Astrocyte of the spinal cord (primary cell): Measurements from ENCODE around the gene HEXB.

Experiments
- DNase-seq: peaks from one replicate; pipeline ENCODE4 v3.0.0; 2011; ENCODE audit warnings: low read depth, low spot score
- H3K4me3 ChIP-seq: 2 replicates; pipeline ENCODE4 v1.5.1; 2011; ENCODE audit warnings: low read depth, mild to moderate bottlenecking, low read length, moderate library complexity
- in situ Hi-C: cut with HindIII; loops from 2 replicates; pipeline ENCODE4 v1.10.0; 2017; ENCODE audit warnings: low sequenced_read_pairs
- TF ChIP-seq, protein P1 (sequence below): IDR thresholded peaks from 2 replicates; pipeline ENCODE4 v1.5.1; 2012; ENCODE audit warnings: low read depth, mild to moderate bottlenecking, low read length, inconsistent platforms

HEXB gene

GRCh38 chr5:74648835-74649293, 36.2 kb upstream of the HEXB start:
- in situ Hi-C loops: no loop called here
- TF ChIP-seq, protein P1, sequence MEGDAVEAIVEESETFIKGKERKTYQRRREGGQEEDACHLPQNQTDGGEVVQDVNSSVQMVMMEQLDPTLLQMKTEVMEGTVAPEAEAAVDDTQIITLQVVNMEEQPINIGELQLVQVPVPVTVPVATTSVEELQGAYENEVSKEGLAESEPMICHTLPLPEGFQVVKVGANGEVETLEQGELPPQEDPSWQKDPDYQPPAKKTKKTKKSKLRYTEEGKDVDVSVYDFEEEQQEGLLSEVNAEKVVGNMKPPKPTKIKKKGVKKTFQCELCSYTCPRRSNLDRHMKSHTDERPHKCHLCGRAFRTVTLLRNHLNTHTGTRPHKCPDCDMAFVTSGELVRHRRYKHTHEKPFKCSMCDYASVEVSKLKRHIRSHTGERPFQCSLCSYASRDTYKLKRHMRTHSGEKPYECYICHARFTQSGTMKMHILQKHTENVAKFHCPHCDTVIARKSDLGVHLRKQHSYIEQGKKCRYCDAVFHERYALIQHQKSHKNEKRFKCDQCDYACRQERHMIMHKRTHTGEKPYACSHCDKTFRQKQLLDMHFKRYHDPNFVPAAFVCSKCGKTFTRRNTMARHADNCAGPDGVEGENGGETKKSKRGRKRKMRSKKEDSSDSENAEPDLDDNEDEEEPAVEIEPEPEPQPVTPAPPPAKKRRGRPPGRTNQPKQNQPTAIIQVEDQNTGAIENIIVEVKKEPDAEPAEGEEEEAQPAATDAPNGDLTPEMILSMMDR: peak; percentile 60
- peak; percentile 70 for DNase-seq
- no peak overlapping the region for H3K4me3 ChIP-seq

GRCh38 chr5:74649421-74649973, 35.5 kb upstream of the HEXB start:
- DNase-seq: no peak
- TF ChIP-seq, protein P1: no peak
- H3K4me3 ChIP-seq: no peak overlapping the region
- in situ Hi-C loops: no loop called here

DNA sequence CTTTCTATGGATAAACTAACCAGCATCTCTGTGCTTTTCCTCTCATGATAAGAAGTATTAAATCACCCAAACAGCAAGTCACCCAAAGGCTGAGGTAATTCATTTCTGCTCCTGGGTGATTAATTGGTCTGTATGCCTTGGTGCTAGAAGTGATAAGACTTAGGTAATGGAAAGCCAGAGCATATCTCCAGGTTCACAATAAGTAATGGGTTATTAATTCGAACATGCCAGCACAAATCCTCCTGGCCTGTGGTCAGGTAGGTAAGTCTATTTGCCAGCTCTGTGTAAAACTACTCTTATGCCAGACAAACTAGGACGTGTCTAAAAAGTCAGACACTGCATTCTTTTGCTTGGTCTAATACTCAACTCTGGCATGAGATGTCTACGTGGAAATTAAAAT, 33.3 kb upstream of the HEXB start:
- H3K4me3 ChIP-seq: no peak overlapping the region
- TF ChIP-seq, protein P1: no peak
- in situ Hi-C loops: loop anchor here (10.0 kb wide), 1 partner anchor 737 kb away; no protein-coding TSS in a partner anchor
- no peak for DNase-seq

GRCh38 chr5:74652576-74652975, 32.5 kb upstream of the HEXB start:
- no peak overlapping the region for H3K4me3 ChIP-seq
- in situ Hi-C loops: loop anchor here (10.0 kb wide), 1 partner anchor 738 kb away; no protein-coding TSS in a partner anchor
- TF ChIP-seq, protein P1: no peak
- no peak for DNase-seq

GRCh38 chr5:74653991-74654390, 31.0 kb upstream of the HEXB start:
- no peak for DNase-seq
- no peak overlapping the region for H3K4me3 ChIP-seq
- in situ Hi-C loops: loop anchor here (10.0 kb wide), 1 partner anchor 739 kb away; no protein-coding TSS in a partner anchor
- TF ChIP-seq, protein P1: no peak

DNA sequence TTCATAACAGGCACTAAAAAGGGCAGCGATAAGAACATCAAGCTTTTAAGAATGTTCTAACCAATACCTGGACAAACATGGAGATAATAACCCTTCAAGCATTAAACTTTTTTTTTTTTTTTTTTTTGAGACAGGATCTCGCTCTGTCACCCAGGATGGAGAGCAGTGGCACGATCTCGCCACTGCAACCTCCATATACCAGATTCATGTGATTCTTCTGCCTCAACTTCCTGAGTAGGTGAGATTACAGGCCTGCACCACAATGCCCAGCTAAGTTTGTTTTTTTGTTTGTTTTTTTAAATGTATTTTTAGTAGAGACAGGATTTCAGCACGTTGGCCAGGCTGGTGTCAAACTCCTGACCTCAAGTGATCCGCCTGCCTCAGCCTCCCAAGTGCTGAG, 29.8 kb upstream of the HEXB start:
- TF ChIP-seq, protein P1: no peak
- in situ Hi-C loops: loop anchor here (10.0 kb wide), 1 partner anchor 740 kb away; no protein-coding TSS in a partner anchor
- H3K4me3 ChIP-seq: no peak overlapping the region
- no peak for DNase-seq
